Subcutaneous adipose tissue (tissue), 4 donors: ENCODE data around the gene RXRA. TPM values are rescaled to one million over a fixed set of nuclear protein-coding genes. Genes with fewer than 3 reads are reported as not detected.

ENCODE experiments used
- total RNA-seq, 4 donors: library from RNA; depleted of rRNA; stranded (reverse); fragments of >200 nt; gene quantifications; one replicate each; pipeline ENCODE4 v1.1.0, GENCODE V29; 2016
- TF ChIP-seq, protein P1 (sequence below): fragments of 450-650 bp; IDR thresholded peaks from one replicate; pipeline ENCODE4 v1.5.1; 2016; ENCODE audit warnings: low read depth, mild to moderate bottlenecking, control low read depth, antibody characterized with exemption, moderate library complexity

RXRA gene
- total RNA-seq, 4 donors from 2014 or later, result 39.1 to 141 (median 53.6) TPM

DNA sequence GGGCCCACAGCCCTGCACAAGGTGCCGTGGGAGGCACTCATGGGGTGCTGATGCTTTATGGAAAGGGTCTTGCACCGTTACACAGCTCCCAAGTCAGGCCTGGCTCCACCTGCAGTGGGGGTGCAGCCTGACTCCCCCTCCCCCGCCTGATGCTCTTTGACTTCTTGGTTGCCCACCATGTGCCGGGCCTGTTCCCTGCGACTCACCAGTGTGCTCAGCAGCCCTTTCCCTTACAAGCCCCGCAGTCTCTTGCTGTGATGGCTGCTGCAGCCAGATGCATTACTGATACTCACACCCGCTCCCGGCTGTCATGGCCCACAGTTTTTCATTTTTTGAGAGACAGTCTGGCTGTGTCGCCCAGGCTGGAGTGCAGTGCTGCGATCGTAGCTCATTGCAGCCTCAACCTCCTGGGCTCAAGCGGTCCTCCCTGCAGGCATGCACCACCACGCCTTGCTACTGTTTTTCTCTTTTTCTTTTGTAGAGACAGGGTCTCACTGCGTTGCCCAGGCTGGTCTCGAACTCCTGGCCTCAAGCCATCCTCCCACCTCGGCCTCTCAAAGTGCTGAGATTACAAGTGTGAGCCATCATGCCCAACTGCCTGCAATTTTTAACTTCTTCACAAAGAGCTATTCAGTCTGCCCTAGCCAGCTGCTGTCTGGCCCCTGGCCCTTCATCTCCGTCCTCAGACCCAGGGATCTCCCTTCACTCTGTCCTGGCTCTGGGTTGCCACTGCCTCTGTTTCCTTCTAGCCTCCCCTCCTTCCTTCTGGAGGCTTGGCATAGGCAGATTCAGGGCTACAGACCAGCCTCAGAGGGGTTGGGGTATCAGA, 109.5 kb downstream of the RXRA start:
- TF ChIP-seq, protein P1, sequence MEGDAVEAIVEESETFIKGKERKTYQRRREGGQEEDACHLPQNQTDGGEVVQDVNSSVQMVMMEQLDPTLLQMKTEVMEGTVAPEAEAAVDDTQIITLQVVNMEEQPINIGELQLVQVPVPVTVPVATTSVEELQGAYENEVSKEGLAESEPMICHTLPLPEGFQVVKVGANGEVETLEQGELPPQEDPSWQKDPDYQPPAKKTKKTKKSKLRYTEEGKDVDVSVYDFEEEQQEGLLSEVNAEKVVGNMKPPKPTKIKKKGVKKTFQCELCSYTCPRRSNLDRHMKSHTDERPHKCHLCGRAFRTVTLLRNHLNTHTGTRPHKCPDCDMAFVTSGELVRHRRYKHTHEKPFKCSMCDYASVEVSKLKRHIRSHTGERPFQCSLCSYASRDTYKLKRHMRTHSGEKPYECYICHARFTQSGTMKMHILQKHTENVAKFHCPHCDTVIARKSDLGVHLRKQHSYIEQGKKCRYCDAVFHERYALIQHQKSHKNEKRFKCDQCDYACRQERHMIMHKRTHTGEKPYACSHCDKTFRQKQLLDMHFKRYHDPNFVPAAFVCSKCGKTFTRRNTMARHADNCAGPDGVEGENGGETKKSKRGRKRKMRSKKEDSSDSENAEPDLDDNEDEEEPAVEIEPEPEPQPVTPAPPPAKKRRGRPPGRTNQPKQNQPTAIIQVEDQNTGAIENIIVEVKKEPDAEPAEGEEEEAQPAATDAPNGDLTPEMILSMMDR, result no peak

DNA sequence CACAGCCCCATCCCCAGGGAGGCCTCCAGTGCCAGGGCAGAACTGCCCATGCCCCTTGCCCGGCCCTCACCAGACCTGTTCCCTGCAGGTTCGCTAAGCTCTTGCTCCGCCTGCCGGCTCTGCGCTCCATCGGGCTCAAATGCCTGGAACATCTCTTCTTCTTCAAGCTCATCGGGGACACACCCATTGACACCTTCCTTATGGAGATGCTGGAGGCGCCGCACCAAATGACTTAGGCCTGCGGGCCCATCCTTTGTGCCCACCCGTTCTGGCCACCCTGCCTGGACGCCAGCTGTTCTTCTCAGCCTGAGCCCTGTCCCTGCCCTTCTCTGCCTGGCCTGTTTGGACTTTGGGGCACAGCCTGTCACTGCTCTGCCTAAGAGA, 110.1 kb downstream of the RXRA start:
- TF ChIP-seq, protein P1, result no peak

DNA sequence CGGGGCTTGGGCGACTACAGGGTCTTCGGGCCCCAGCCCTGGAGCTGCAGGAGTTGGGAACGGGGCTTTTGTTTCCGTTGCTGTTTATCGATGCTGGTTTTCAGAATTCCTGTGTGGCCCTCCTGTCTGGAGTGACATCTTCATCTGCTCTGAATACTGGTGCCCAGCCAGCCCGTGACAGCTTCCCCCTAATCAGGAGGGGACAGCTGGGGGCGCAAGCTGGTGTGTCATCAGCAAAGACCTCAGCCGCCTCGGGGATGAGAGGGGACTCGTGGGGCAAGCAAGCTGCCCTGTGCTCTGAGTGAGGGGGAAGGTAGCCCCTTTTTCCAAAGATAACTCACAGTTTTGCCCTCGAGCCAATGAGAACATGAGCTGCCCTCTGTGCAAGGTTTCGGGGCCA, 110.7 kb downstream of the RXRA start:
- TF ChIP-seq, protein P1, result no peak

DNA sequence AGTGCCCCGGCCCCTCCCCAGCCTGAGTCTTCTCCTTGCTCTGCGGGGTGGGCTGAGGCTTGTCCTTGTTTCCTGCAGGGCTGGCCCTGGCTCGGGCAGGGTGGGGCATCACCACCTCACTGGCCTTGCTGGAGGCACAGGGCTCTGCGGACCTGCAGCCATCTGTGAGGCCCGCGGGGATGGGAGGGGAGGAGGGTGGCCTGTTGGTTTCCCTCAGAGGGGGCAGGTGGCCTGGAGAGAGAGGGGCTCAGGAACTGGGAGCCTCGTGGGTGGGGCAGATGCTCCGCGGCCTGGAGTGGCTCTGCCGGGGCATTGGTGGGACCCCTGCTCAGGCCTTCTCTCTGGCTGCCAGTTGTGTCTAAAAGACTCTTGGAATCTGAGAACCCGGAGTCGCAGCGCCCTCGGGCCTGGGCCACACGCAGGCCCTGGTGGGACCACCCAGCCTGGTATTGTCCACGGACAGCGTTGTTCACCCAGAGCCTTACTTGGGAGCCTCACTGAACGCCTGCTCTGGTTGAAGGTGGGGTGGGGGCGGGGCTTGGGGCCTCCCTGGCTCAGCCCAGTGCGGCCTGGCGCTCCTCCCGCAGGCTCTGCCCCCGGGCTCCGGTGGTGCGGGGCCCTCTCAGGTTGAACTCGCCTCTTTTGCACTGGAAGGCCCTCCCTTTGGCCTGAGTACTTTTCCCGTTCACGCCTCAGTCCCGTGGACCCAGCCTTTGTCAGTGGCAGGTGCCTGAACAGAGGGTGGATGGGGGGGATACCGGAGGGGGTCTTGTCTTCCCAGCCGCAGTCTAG, 111.3 kb downstream of the RXRA start:
- TF ChIP-seq, protein P1, result no peak

DNA sequence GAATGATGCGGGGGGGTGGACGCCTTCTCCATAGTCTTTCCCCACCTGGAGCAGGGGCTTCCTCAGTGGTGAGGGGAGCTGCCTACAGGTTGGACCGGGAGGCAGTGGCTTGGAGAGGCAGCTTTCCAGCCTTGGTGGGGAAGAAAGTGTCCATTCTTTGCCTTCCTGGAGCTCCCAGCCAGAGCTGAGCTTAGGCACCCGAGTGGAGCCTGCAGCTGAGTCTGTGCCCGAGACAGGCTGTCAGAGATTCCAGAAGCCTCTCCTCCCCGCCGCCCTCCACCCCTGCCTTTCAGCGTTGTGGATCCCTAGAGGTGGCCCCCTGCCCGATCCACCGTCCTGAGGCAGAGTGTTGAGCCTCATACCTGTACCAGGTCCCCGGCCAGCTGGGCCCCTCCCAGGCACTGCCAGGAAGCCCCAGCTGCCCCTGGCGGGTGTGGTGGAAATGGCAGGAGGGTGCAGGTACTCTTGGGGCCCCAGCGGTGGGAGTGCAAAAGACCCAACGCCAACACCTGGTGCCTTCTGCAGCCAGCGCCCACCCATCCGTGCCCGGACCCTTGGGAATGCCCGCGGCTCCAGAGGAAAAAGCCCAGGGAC, 112.0 kb downstream of the RXRA start:
- TF ChIP-seq, protein P1, result no peak

DNA sequence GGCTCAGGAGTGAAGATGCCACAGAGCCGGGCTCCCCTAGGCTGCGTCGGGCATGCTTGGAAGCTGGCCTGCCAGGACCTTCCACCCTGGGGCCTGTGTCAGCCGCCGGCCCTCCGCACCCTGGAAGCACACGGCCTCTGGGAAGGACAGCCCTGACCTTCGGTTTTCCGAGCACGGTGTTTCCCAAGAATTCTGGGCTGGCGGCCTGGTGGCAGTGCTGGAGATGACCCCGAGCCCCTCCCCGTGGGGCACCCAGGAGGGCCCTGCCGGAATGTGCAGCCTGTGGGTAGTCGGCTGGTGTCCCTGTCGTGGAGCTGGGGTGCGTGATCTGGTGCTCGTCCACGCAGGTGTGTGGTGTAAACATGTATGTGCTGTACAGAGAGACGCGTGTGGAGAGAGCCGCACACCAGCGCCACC, 113.1 kb downstream of the RXRA start:
- TF ChIP-seq, protein P1, result no peak
